Frontal cortex (tissue), 4 donors: ENCODE results near the gene C1GALT1. TPM values are rescaled to one million over a fixed set of nuclear protein-coding genes. Genes with fewer than 3 reads are reported as not detected.

ENCODE experiments used
- DNase-seq, 2 donors: peaks; one replicate each; pipeline ENCODE4 v3.0.0; 2012; ENCODE audit warnings: low spot score in 2 of 2
- FAIRE-seq: peaks from 2 replicates; lab custom pipeline; 2012; peaks lifted over from hg19 to GRCh38; lab: Jason Lieb, UNC
- total RNA-seq: library from RNA; depleted of rRNA; stranded (reverse); fragments of >200 nt; gene quantifications from one replicate; pipeline ENCODE4 v1.2.3, GENCODE V29; 2014
- donor health status: control.
- donor health status: control.
- donor health status: control.

The C1GALT1 gene
- total RNA-seq, 1 donor from 2014 or later = 33.4 TPM

- FAIRE-seq (no peak), DNase-seq (no peak)
Measured at GRCh38 chr7:7263297-7264230, 81.2 kb downstream of the C1GALT1 start.

GRCh38 chr7:7264306-7265040 is 82.1 kb downstream of the C1GALT1 start:
- DNase-seq (no peak), FAIRE-seq (no peak)

GRCh38 chr7:7265081-7266075 is 83.0 kb downstream of the C1GALT1 start:
- FAIRE-seq (no peak), DNase-seq (no peak)

GRCh38 chr7:7266257-7266881 is 84.0 kb downstream of the C1GALT1 start:
- DNase-seq (no peak), FAIRE-seq (no peak)

GRCh38 chr7:7271094-7271874 is 88.9 kb downstream of the C1GALT1 start:
- FAIRE-seq (no peak), DNase-seq (no peak)

GRCh38 chr7:7272294-7272693 is 90.0 kb downstream of the C1GALT1 start:
- DNase-seq (no peak), FAIRE-seq (no peak)

- FAIRE-seq = no peak
- no peak for DNase-seq
Measured at GRCh38 chr7:7274782-7275181, 92.4 kb downstream of the C1GALT1 start.

GRCh38 chr7:7276161-7276560 is 93.8 kb downstream of the C1GALT1 start:
- no peak for DNase-seq
- no peak for FAIRE-seq

GRCh38 chr7:7290429-7291122 is 108.2 kb downstream of the C1GALT1 start:
- DNase-seq (no peak), FAIRE-seq (no peak)

- FAIRE-seq (no peak), DNase-seq (no peak)
Measured at GRCh38 chr7:7292085-7292484, 109.7 kb downstream of the C1GALT1 start.

GRCh38 chr7:7292608-7293007 is 110.3 kb downstream of the C1GALT1 start:
- no peak for FAIRE-seq
- no peak for DNase-seq

GRCh38 chr7:7293092-7293491 is 110.7 kb downstream of the C1GALT1 start:
- DNase-seq (no peak), FAIRE-seq (no peak)

- DNase-seq = no peak
Measured at GRCh38 chr7:7294911-7295310, 112.6 kb downstream of the C1GALT1 start.

More at GRCh38 chr7:7294911-7295310, 112.6 kb downstream of the C1GALT1 start:
- FAIRE-seq = no peak
